OCI-LY7 (cell line): Measurements from ENCODE around the gene CDH22.

Source experiments
- CTCF ChIP-seq: fragments of 200-600 bp; sonication (generic); conservative IDR thresholded peaks from 2 replicates; pipeline ENCODE4 v1.5.1; 2014; ENCODE audit warnings: mild to moderate bottlenecking, antibody characterized with exemption, low read length, moderate library complexity, mixed read lengths
- EZH2phosphoT487 ChIP-seq: fragments of 200-600 bp; sonication (generic); IDR thresholded peaks from 2 replicates; pipeline ENCODE4 v1.6.1; 2018; ENCODE audit warnings: low read depth, borderline replicate concordance, mild to moderate bottlenecking, mixed run types, antibody characterized with exemption, low read length, moderate library complexity, mixed read lengths

- no peak for TF ChIP-seq CTCF
- TF ChIP-seq EZH2phosphoT487 = no peak
Observed at GRCh38 chr20:46129955-46130481, 178.3 kb downstream of the CDH22 start.
